Memory B cell (primary cell): ENCODE results near the gene KCNN3.
A peak's percentile ranks its signal among the peaks of the same experiment; 100 is the strongest.

Experiments
- ATAC-seq: fragments of 150-1000 bp; cut with Tn5 transposase; 2 replicates; pipeline ENCODE4 v1.10.0; 2021; ENCODE audit warnings: low read depth, mild to moderate bottlenecking, moderate library complexity
- DNase-seq, 2 donors: peaks; one replicate each; pipeline ENCODE4 v3.0.0; 2022; ENCODE audit warnings: low spot score in 2 of 2
- H3K27ac Mint-ChIP-seq: one replicate; pipeline ENCODE4 v1.8.0; 2022; ENCODE audit warnings: mild to moderate bottlenecking, moderate library complexity, mixed read lengths
- H3K27me3 Mint-ChIP-seq: one replicate; pipeline ENCODE4 v1.8.0; 2022; ENCODE audit warnings: mixed read lengths
- H3K36me3 Mint-ChIP-seq: one replicate; pipeline ENCODE4 v1.8.0; 2022; ENCODE audit warnings: mild to moderate bottlenecking, mixed read lengths
- H3K4me1 Mint-ChIP-seq: one replicate; pipeline ENCODE4 v1.8.0; 2022; ENCODE audit warnings: mixed read lengths
- H3K4me3 Mint-ChIP-seq: one replicate; pipeline ENCODE4 v1.8.0; 2022; ENCODE audit warnings: mild to moderate bottlenecking, moderate library complexity, mixed read lengths
- H3K9me3 Mint-ChIP-seq: one replicate; pipeline ENCODE4 v1.8.0; 2022; ENCODE audit warnings: mixed read lengths

The KCNN3 gene

GRCh38 chr1:154835531-154836324 is 34.4 kb downstream of the KCNN3 start:
- Mint-ChIP-seq H3K4me1 (peaks cover 12% of the 10 kb centered on the region), H3K36me3 (no peaks in the 10 kb centered on the region), H3K27ac (no peak overlapping the region), H3K27me3 (peaks cover 2% of the 10 kb centered on the region), H3K9me3 (no peaks in the 10 kb centered on the region), H3K4me3 (no peak overlapping the region)
- DNase-seq (no peak), ATAC-seq (no peak)

GRCh38 chr1:154833841-154834240 is 36.2 kb downstream of the KCNN3 start:
- Mint-ChIP-seq H3K36me3 (no peaks in the 10 kb centered on the region), H3K27ac (no peak overlapping the region), H3K4me3 (no peak overlapping the region), H3K27me3 (peaks cover 4% of the 10 kb centered on the region), H3K9me3 (no peaks in the 10 kb centered on the region), H3K4me1 (peaks cover 12% of the 10 kb centered on the region)
- no peak for ATAC-seq
- DNase-seq = no peak

GRCh38 chr1:154833209-154833608 is 36.9 kb downstream of the KCNN3 start:
- peaks cover 4% of the 10 kb centered on the region for H3K27me3 Mint-ChIP-seq
- ATAC-seq = no peak
- H3K4me3 Mint-ChIP-seq = no peak overlapping the region
- no peak for DNase-seq
- H3K27ac Mint-ChIP-seq = no peak overlapping the region
- H3K9me3 Mint-ChIP-seq = no peaks in the 10 kb centered on the region
- peaks cover 8% of the 10 kb centered on the region for H3K4me1 Mint-ChIP-seq
- no peaks in the 10 kb centered on the region for H3K36me3 Mint-ChIP-seq

- DNase-seq = no peak
- Mint-ChIP-seq H3K4me3 (no peak overlapping the region), H3K9me3 (no peaks in the 10 kb centered on the region), H3K27me3 (peaks cover 4% of the 10 kb centered on the region), H3K4me1 (peaks cover 2% of the 10 kb centered on the region), H3K27ac (no peak overlapping the region), H3K36me3 (no peaks in the 10 kb centered on the region)
- ATAC-seq = no peak
Measured at GRCh38 chr1:154832384-154832783, 37.7 kb downstream of the KCNN3 start.

GRCh38 chr1:154831462-154831861 is 38.6 kb downstream of the KCNN3 start:
- Mint-ChIP-seq H3K27me3 (peaks cover 4% of the 10 kb centered on the region), H3K9me3 (no peaks in the 10 kb centered on the region), H3K4me3 (no peak overlapping the region), H3K4me1 (peaks cover 2% of the 10 kb centered on the region), H3K36me3 (no peaks in the 10 kb centered on the region), H3K27ac (no peak overlapping the region)
- DNase-seq = no peak
- no peak for ATAC-seq

GRCh38 chr1:154829062-154829461 is 41.0 kb downstream of the KCNN3 start:
- Mint-ChIP-seq H3K9me3 (no peaks in the 10 kb centered on the region), H3K36me3 (no peaks in the 10 kb centered on the region), H3K27me3 (peaks cover 3% of the 10 kb centered on the region), H3K4me1 (peaks cover 2% of the 10 kb centered on the region), H3K27ac (no peak overlapping the region), H3K4me3 (no peak overlapping the region)
- DNase-seq = no peak
- no peak for ATAC-seq

- H3K27me3 Mint-ChIP-seq = peaks cover 5% of the 10 kb centered on the region
- no peaks in the 10 kb centered on the region for H3K36me3 Mint-ChIP-seq
- DNase-seq (no peak), ATAC-seq (no peak)
- H3K4me1 Mint-ChIP-seq = peaks cover 9% of the 10 kb centered on the region
- H3K9me3 Mint-ChIP-seq = no peaks in the 10 kb centered on the region
- H3K4me3 Mint-ChIP-seq = no peak overlapping the region
- H3K27ac Mint-ChIP-seq = no peak overlapping the region
Measured at GRCh38 chr1:154824179-154825000, 45.7 kb downstream of the KCNN3 start.

GRCh38 chr1:154822717-154823116 is 47.4 kb downstream of the KCNN3 start:
- no peak for ATAC-seq
- Mint-ChIP-seq H3K27ac (no peak overlapping the region), H3K9me3 (no peaks in the 10 kb centered on the region), H3K4me1 (peaks cover 9% of the 10 kb centered on the region), H3K36me3 (no peaks in the 10 kb centered on the region), H3K27me3 (peaks cover 2% of the 10 kb centered on the region), H3K4me3 (no peak overlapping the region)
- no peak for DNase-seq

- H3K4me3 Mint-ChIP-seq = no peak overlapping the region
- no peaks in the 10 kb centered on the region for H3K36me3 Mint-ChIP-seq
- peaks cover 2% of the 10 kb centered on the region for H3K27me3 Mint-ChIP-seq
- peaks cover 8% of the 10 kb centered on the region for H3K4me1 Mint-ChIP-seq
- H3K9me3 Mint-ChIP-seq = no peaks in the 10 kb centered on the region
- no peak for DNase-seq
- H3K27ac Mint-ChIP-seq = no peak overlapping the region
- no peak for ATAC-seq
Measured at GRCh38 chr1:154822233-154822632, 47.8 kb downstream of the KCNN3 start.

GRCh38 chr1:154821083-154821482 is 49.0 kb downstream of the KCNN3 start:
- Mint-ChIP-seq H3K4me1 (peaks cover 7% of the 10 kb centered on the region), H3K4me3 (no peak overlapping the region), H3K27ac (no peak overlapping the region), H3K9me3 (no peaks in the 10 kb centered on the region), H3K36me3 (no peaks in the 10 kb centered on the region), H3K27me3 (peaks cover 5% of the 10 kb centered on the region)
- no peak for ATAC-seq
- no peak for DNase-seq

- H3K4me1 Mint-ChIP-seq = peaks cover 7% of the 10 kb centered on the region
- DNase-seq (no peak), ATAC-seq (no peak)
- no peaks in the 10 kb centered on the region for H3K36me3 Mint-ChIP-seq
- no peak overlapping the region for H3K27ac Mint-ChIP-seq
- H3K27me3 Mint-ChIP-seq = peaks cover 5% of the 10 kb centered on the region
- no peak overlapping the region for H3K4me3 Mint-ChIP-seq
- no peaks in the 10 kb centered on the region for H3K9me3 Mint-ChIP-seq
Measured at GRCh38 chr1:154820646-154821045, 49.4 kb downstream of the KCNN3 start.

GRCh38 chr1:154819628-154820590 is 50.2 kb downstream of the KCNN3 start:
- ATAC-seq = peak; percentile 98
- Mint-ChIP-seq H3K27ac (no peak overlapping the region), H3K27me3 (peaks cover 5% of the 10 kb centered on the region), H3K4me1 (peaks cover 7% of the 10 kb centered on the region), H3K9me3 (no peaks in the 10 kb centered on the region), H3K36me3 (no peaks in the 10 kb centered on the region), H3K4me3 (no peak overlapping the region)
- DNase-seq = peak in 1 of 2 donors; percentile 15

GRCh38 chr1:154818911-154819310 is 51.2 kb downstream of the KCNN3 start:
- no peak for DNase-seq
- ATAC-seq = no peak
- peaks cover 5% of the 10 kb centered on the region for H3K27me3 Mint-ChIP-seq
- H3K4me3 Mint-ChIP-seq = no peak overlapping the region
- no peaks in the 10 kb centered on the region for H3K36me3 Mint-ChIP-seq
- peaks cover 7% of the 10 kb centered on the region for H3K4me1 Mint-ChIP-seq
- H3K27ac Mint-ChIP-seq = no peak overlapping the region
- H3K9me3 Mint-ChIP-seq = no peaks in the 10 kb centered on the region

GRCh38 chr1:154816937-154817336 is 53.1 kb downstream of the KCNN3 start:
- ATAC-seq = no peak
- H3K9me3 Mint-ChIP-seq = no peaks in the 10 kb centered on the region

More at GRCh38 chr1:154816937-154817336, 53.1 kb downstream of the KCNN3 start:
- Mint-ChIP-seq H3K27me3 (peaks cover 5% of the 10 kb centered on the region), H3K4me1 (peaks cover 7% of the 10 kb centered on the region), H3K4me3 (no peak overlapping the region), H3K36me3 (no peaks in the 10 kb centered on the region), H3K27ac (no peak overlapping the region)
- no peak for DNase-seq
